Loucy (cell line): ENCODE results near the gene FBLN2.

Experiments used
- CTCF ChIP-seq: fragments of 200-600 bp; sonication (generic); conservative IDR thresholded peaks from 2 replicates; pipeline ENCODE4 v1.5.1; 2014; ENCODE audit warnings: mild to moderate bottlenecking, antibody characterized with exemption, low read length
- EZH2phosphoT487 ChIP-seq: fragments of 200-600 bp; IDR thresholded peaks from 2 replicates; pipeline ENCODE4 v1.6.1; 2018; ENCODE audit warnings: antibody characterized with exemption, mild to moderate bottlenecking, moderate library complexity, borderline replicate concordance

- TF ChIP-seq CTCF (no peak), EZH2phosphoT487 (no peak)
Measured at GRCh38 chr3:13590841-13591520, 42.1 kb downstream of the FBLN2 start.
